HUDEP-2 (cell line): ENCODE results near the gene RTP3.
A peak's percentile ranks its signal among the peaks of the same experiment; 100 is the strongest.
"Not testable (repeated sequence)": the region's sequence is repeated elsewhere in the genome, so short reads cannot be mapped to it uniquely, and the experiment has no call there.

ENCODE experiments used
- DNase-seq, 76 experiments: peaks; one replicate each; lab custom pipeline; 2025; ENCODE audit not compliant: unreplicated experiment in 76 of 76; lab: John Stamatoyannopoulos, UW

Gene RTP3

GRCh38 chr3:46512191-46512749 lies 14.5 kb downstream of the RTP3 start:
- DNase-seq: no peak

GRCh38 chr3:46516521-46516920 lies 18.7 kb downstream of the RTP3 start:
- DNase-seq: no peak

- no peak for DNase-seq
Observed at GRCh38 chr3:46517016-46517783, 19.4 kb downstream of the RTP3 start.

- DNase-seq: no peak
Observed at GRCh38 chr3:46517784-46518181, 20.0 kb downstream of the RTP3 start.

GRCh38 chr3:46519952-46520351 lies 22.2 kb downstream of the RTP3 start:
- no peak for DNase-seq

GRCh38 chr3:46520531-46520930 lies 22.8 kb downstream of the RTP3 start:
- no peak for DNase-seq

- no peak for DNase-seq
Observed at GRCh38 chr3:46521096-46521495, 23.3 kb downstream of the RTP3 start.

GRCh38 chr3:46522201-46522600 lies 24.4 kb downstream of the RTP3 start:
- not testable (repeated sequence) for DNase-seq

- DNase-seq: no peak
Observed at GRCh38 chr3:46523556-46523955, 25.8 kb downstream of the RTP3 start.

GRCh38 chr3:46524008-46524407 lies 26.2 kb downstream of the RTP3 start:
- peak in 4 of 76 experiments; percentile 11 to 25 (median 13) for DNase-seq

- no peak for DNase-seq
Observed at GRCh38 chr3:46524832-46525231, 27.1 kb downstream of the RTP3 start.

GRCh38 chr3:46527239-46527638 lies 29.5 kb downstream of the RTP3 start:
- no peak for DNase-seq

GRCh38 chr3:46533091-46533490 lies 35.3 kb downstream of the RTP3 start:
- DNase-seq: no peak

- DNase-seq: no peak
Observed at GRCh38 chr3:46535746-46536145, 38.0 kb downstream of the RTP3 start.

GRCh38 chr3:46536758-46537157 lies 39.0 kb downstream of the RTP3 start:
- DNase-seq: no peak

- no peak for DNase-seq
Observed at GRCh38 chr3:46537316-46537715, 39.5 kb downstream of the RTP3 start.

- no peak for DNase-seq
Observed at GRCh38 chr3:46537779-46538178, 40.0 kb downstream of the RTP3 start.

GRCh38 chr3:46538425-46538802 lies 40.6 kb downstream of the RTP3 start:
- not testable (repeated sequence) for DNase-seq

GRCh38 chr3:46538803-46539442 lies 41.1 kb downstream of the RTP3 start:
- no peak for DNase-seq

- no peak for DNase-seq
Observed at GRCh38 chr3:46539443-46540005, 41.7 kb downstream of the RTP3 start.

- no peak for DNase-seq
Observed at GRCh38 chr3:46540550-46540949, 42.8 kb downstream of the RTP3 start.

- DNase-seq: no peak
Observed at GRCh38 chr3:46541835-46542234, 44.1 kb downstream of the RTP3 start.
